Hematopoietic multipotent progenitor cell treated with erythropoietin and hydrocortisone succinate and interleukin-3 and kit ligand, for 4 days (in vitro differentiated cells): ENCODE measurements around the gene GRM2.

Experiments used
- DNase-seq: peaks from one replicate; pipeline ENCODE4 v3.0.0-alpha.2; 2015

Gene GRM2

DNA sequence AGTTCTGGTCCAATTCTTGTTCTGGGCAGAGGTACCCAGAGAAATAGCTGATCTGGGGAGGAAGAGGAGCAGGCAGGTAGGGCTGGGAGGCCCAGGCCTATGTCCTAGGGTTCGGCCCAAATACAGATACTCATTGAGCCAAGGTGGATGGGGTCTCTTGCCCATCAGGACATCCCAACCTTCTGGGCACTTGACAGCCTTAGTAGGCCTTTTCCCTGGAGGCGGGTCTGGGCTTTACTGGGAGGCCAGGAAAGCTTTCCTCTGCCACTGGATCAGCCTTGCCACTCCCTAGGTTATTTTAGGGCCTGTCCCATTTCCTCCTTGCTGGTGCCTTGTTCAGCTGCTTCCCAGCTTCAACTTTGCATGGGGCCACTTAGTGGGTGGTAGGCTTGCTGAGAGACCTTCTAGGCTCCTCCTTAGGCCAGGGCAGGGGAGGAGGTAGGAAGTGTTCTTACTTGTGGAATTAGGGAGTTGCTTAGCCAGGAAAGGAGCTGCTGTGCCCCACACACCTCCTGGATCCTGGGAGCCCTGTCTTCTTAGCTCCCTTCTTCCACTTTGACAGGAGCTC, 26.1 kb upstream of the GRM2 start:
- no peak for DNase-seq

DNA sequence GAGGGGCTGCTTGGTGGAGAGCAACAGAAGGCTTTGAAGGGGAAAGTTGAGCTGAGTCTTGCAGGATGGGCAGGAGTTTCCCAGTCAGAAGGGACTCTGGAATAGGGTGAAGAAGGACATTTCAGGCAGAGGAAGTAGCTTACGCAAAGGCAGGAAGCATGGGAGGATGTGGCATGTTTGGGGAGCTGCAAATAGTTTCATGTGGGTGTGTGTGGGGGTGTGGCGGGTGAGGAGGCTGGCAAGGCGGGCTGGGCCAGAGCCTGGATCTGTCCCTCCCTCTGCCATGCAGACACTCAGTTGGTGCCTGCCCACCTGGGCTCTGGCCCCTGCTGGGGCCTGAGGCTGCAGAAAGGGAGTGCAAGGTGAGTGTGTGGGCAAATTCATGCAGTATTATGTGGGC, 25.4 kb upstream of the GRM2 start:
- peak; percentile 79 for DNase-seq

GRCh38 chr3:51682079-51682478, 24.8 kb upstream of the GRM2 start:
- DNase-seq, result peak; percentile 97

DNA sequence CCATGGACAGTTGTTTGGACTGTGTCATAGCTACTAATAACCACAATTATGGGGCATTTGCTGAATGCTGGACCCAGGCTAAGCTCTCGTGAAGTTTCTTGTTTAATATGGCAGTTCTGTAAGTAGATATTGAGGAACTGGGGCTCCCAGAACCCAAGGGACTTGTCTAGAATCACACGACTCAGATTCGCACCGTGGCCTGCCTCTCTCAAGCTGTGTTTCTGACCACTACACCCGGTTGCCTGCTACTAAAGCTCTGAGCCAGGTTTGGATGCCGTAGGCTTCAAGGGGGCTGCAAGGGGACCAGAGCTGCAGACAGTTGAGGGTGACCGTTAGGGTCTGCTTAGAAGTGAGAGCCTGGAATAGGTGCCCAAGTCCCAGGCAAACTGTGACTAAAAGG, 24.3 kb upstream of the GRM2 start:
- no peak for DNase-seq

GRCh38 chr3:51683566-51683965, 23.3 kb upstream of the GRM2 start:
- DNase-seq, result no peak

DNA sequence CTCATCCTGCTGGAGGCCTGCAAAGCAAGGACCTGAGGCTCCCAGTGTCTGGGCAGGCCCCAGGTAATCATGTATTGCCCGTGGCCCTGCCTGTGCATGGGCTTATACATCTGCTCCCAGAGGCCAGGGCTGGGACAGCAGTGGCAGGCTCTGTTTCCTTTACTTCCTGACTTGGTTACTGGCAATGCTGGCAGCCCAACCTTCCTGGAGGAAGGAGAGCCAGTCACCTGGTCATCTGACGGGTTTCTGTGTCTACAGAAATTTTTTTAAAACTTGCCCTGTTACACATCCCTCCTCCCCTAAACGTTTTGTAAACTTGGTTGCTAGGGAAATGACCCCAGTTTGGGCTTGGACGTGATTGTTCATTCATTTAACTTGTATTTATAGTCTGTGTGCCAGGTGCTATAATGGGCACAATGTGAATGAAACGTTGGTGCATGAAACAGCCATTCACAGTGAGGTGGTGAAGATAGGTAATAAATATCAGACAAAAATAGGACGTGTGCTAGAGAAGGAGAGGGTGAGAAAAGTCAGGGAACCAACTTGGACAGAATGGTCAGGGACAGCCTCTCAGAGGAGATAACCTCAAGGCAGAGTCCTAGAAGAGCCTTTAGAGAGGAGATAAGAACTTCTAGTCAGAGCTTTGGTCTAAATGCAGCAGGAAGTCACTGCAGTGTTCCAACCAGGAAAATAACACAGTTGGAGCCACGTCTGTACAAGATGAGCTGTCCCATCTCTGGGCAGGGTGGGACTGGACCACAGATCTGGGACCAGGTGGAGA, 21.7 kb upstream of the GRM2 start:
- DNase-seq, result peak; percentile 71

- no peak for DNase-seq
Measured at GRCh38 chr3:51686056-51686455, 20.8 kb upstream of the GRM2 start.

GRCh38 chr3:51686512-51687215, 20.2 kb upstream of the GRM2 start:
- peak; percentile 98 for DNase-seq

- no peak for DNase-seq
Measured at GRCh38 chr3:51687431-51688205, 19.2 kb upstream of the GRM2 start.

- no peak for DNase-seq
Measured at GRCh38 chr3:51688206-51688600, 18.7 kb upstream of the GRM2 start.

GRCh38 chr3:51691021-51691420, 15.8 kb upstream of the GRM2 start:
- DNase-seq, result peak; percentile 38

DNA sequence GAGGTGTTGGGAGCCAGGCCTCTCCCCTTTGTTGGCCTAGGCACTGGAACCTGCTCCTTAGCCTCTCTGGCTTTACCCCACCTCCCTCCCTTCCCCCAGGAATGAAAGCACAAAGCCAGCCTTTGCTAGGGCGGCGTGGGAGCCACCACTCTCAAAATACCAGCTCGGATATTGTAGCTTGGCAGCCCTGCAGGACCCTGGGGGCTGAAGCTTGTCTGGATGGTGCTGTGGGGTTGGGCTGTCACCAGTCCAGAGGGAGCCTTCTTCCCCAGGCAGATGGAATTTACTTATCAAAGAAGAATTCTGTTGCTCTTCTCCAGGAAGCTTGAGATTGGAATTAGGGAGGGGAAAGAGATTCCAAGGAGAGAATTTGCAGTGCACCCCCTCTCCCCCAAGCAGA, 14.9 kb upstream of the GRM2 start:
- DNase-seq, result no peak

DNA sequence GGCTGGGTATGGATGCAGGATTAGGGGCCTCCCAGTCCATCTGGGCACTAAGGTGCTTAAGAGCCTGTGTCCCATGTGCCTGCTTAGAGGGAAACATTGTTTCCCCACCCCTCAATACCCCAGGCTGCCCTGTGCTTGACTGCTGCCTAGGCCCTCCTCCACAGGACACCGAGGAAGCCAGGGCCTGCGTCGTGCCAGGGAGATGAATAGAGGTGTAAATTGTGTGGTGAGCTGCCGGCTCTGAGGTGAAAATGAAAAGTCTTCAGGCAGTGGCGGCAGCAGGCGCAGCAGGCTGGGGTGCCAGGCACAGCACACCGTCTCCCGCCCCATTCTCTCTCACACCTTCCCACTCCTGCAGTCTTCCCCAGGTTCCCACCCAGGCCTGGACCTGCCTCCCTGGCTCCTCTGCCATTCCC, 13.9 kb upstream of the GRM2 start:
- DNase-seq, result no peak

GRCh38 chr3:51696954-51697353, 9.9 kb upstream of the GRM2 start:
- no peak for DNase-seq

DNA sequence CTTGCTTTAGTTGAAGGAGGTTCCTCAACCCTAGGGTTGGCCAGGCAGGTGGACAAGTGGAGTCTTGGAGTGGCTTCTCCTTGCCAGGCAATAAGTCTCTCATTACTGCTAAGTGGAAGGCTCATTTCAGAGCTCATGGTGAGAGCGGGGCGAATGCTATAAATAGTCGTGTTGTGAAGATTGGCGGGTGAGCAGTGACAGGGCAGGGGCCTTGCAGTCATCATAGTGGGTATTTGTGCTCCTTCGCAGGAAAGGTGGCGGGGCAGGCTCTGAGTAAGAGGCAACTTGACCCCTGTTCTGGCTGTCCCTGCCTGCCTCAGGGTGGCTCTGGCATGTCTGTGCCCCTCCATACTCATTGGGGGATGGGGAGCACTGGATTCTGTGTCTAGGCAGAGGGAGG, 8.7 kb upstream of the GRM2 start:
- no peak for DNase-seq

- DNase-seq, result no peak
Measured at GRCh38 chr3:51700403-51700802, 6.5 kb upstream of the GRM2 start.

GRCh38 chr3:51702156-51702555, 4.7 kb upstream of the GRM2 start:
- no peak for DNase-seq

DNA sequence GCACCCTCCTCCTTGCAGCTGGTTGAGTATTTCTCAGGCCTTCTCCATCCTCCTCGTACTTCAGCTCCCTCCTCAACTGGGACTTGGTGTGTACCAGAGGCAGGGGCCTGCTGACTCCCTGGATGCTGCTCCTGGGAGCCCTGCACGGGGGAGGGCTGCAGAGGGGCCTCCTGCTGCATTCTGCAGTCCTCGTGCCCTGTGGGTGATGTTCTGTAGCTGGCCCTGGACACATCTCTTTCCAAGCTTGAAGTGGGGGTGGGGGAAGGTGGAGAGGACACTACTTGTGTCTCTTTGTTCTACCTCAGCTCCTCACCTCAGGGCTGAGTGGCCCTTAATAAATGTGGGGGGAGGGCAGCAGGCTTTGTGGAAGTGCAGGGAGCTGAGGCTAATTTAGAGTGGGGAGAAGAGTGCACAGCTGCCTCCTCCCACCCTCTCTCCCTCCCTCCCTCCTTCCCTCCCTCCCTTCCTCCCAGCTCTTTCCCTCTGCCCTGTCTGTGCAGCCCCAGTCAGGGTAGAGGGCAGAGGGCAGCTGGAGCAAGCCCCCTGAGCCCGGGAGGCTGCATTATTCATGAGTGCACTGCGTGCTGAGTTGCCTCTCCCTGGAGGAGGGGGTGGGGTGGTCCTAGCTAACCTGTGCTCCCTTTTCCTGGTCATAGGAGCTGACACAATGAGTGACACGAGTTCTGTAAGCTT, 3.7 kb upstream of the GRM2 start:
- no peak for DNase-seq

- DNase-seq, result no peak
Measured at GRCh38 chr3:51703761-51704510, 2.9 kb upstream of the GRM2 start.

DNA sequence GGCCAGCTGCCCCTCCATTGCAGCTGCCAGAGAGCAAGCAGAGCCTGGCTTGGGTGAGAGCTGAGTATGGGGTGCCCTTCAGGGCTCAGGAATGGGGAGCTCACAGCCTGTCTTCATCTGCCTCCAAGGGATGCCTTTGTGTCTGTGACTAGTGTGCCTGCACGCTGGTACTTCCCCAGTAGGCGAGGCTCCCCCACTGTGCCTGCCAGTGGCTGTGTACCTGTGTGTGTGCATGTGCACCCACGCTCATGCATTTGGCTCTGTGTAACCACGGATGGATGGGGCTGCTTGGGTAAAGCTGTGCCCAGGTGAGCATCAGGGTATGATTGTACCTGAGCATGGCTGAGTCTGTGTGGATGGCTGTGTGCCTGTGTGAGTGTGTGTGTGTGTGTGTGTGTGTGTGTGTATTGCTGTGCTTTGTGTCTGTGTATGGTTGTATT, 2.3 kb upstream of the GRM2 start:
- no peak for DNase-seq

GRCh38 chr3:51705276-51706020, 1.4 kb upstream of the GRM2 start:
- DNase-seq, result no peak
